HepG2 (cell line): ENCODE data around the gene ROM1. TPM values are rescaled to one million over a fixed set of nuclear protein-coding genes. Genes with fewer than 3 reads are reported as not detected.

Experiments
- ARID3A ChIP-seq: IDR thresholded peaks from 2 replicates; pipeline ENCODE4 v1.6.1; 2012; ENCODE audit warnings: low read depth, low read length, improper control_type of control experiment
- DMAP1 ChIP-seq: IDR thresholded peaks from 2 replicates; pipeline ENCODE4 v1.6.1; 2016
- E2F2 ChIP-seq: sonication (generic); formaldehyde crosslinking; IDR thresholded peaks from 2 replicates; pipeline ENCODE4 v1.4.0; 2020; ENCODE audit warnings: missing genetic modification reagents, borderline replicate concordance
- GMEB2 ChIP-seq: IDR thresholded peaks from 2 replicates; pipeline ENCODE4 v1.6.1; 2016; ENCODE audit warnings: missing biosample characterization, missing genetic modification reagents, low read depth
- MAFG ChIP-seq: sonication (generic); formaldehyde crosslinking; IDR thresholded peaks from 2 replicates; pipeline ENCODE4 v1.5.1; 2020; ENCODE audit warnings: mild to moderate bottlenecking, missing genetic modification reagents
- MTF2 ChIP-seq: sonication (generic); formaldehyde crosslinking; IDR thresholded peaks from 2 replicates; pipeline ENCODE4 v1.5.0; 2020; ENCODE audit warnings: missing genetic modification reagents, borderline replicate concordance
- MXI1 ChIP-seq: IDR thresholded peaks from 3 replicates; pipeline ENCODE4 v1.6.1; 2012; ENCODE audit warnings: low read depth, low read length, inconsistent platforms, borderline replicate concordance
- POGK ChIP-seq: sonication (generic); formaldehyde crosslinking; conservative IDR thresholded peaks from 2 replicates; pipeline ENCODE4 v1.8.0; 2022; ENCODE audit warnings: mild to moderate bottlenecking, moderate library complexity, missing genetic modification reagents
- POLR2A ChIP-seq, 2 experiments: IDR thresholded peaks; 2 replicates each; pipeline ENCODE4 v1.6.1; 2011; ENCODE audit warnings: low read depth in 2 of 2, low read length in 2 of 2, mild to moderate bottlenecking in 1 of 2, moderate library complexity in 1 of 2; ENCODE audit not compliant: insufficient read depth in 1 of 2
- PRDM4 ChIP-seq: sonication (generic); formaldehyde crosslinking; IDR thresholded peaks from 2 replicates; pipeline ENCODE4 v1.9.0; 2021; ENCODE audit warnings: missing genetic modification reagents, borderline replicate concordance
- SNRNP70 ChIP-seq: fragments of 200-400 bp; formaldehyde crosslinking; IDR thresholded peaks from 2 replicates; pipeline ENCODE4 v1.6.1; 2017; ENCODE audit warnings: mild to moderate bottlenecking, low read depth, low read length, moderate library complexity
- TFE3 ChIP-seq: IDR thresholded peaks from 2 replicates; pipeline ENCODE4 v1.6.1; 2016
- ZBTB21 ChIP-seq: sonication (generic); formaldehyde crosslinking; IDR thresholded peaks from 2 replicates; pipeline ENCODE4 v1.4.0; 2020; ENCODE audit warnings: missing genetic modification reagents
- ZBTB38 ChIP-seq: sonication (generic); formaldehyde crosslinking; IDR thresholded peaks from 2 replicates; pipeline ENCODE4 v1.5.1; 2020; ENCODE audit warnings: mild to moderate bottlenecking, missing genetic modification reagents
- ZC3H13 ChIP-seq: sonication (generic); formaldehyde crosslinking; IDR thresholded peaks from 2 replicates; pipeline ENCODE4 v1.8.1; 2023; ENCODE audit warnings: mild to moderate bottlenecking, missing genetic modification reagents, moderate library complexity
- ZNF451 ChIP-seq: sonication (generic); formaldehyde crosslinking; IDR thresholded peaks from 2 replicates; pipeline ENCODE4 v1.5.0; 2020; ENCODE audit warnings: mild to moderate bottlenecking, missing genetic modification reagents
- ZNF7 ChIP-seq: IDR thresholded peaks from 2 replicates; pipeline ENCODE4 v1.6.1; 2016; ENCODE audit warnings: missing biosample characterization, missing genetic modification reagents
- ZNF740 ChIP-seq: sonication (generic); formaldehyde crosslinking; IDR thresholded peaks from 2 replicates; pipeline ENCODE4 v1.4.0; 2020; ENCODE audit warnings: missing genetic modification reagents
- polyA plus RNA-seq, 8 experiments: library from polyadenylated mRNA; depleted of rRNA in 3 of 8; stranded (reverse) in 7 of 8; unstranded in 1 of 8; fragments of >200 nt; fragmentation: Illumina TruSeq in 4 of 8; extraction: Trizol in 4 of 8; gene quantifications; 2 replicates each; pipeline versions ENCODE4 v1.2.1 to v1.2.3, GENCODE V29; 2011 to 2016; ENCODE audit warnings: low read depth in 4 of 8, missing spikeins in 1 of 8, mixed read lengths in 1 of 8; ENCODE audit not compliant: insufficient read depth in 1 of 8
- total RNA-seq, 5 experiments: library from RNA; depleted of rRNA; stranded (reverse); fragments of >200 nt; fragmentation: Illumina TruSeq; extraction: Trizol; gene quantifications; 2 replicates each; pipeline ENCODE4 v1.2.3, GENCODE V29; 2016; ENCODE audit warnings: low read depth in 1 of 5

ROM1 gene
- total and polyA plus RNA-seq, 2 of the 13 experiments (the other 11 are each of a cell fraction or from before 2014, with no cell fraction given) = 1.2 to 2.4 TPM

- TF ChIP-seq MXI1 (peak; percentile 95; the same call in 2 of the 3 replicates), GMEB2 (peak; percentile 55), PRDM4 (CRISPR knock-in tag) (no peak), ZNF7 (CRISPR knock-in tag) (no peak), TFE3 (CRISPR knock-in tag) (0 out of 2 replicates have a peak, but pooled peaks have one; percentile 24), ZNF451 (no peak), E2F2 (CRISPR knock-in tag) (no peak; the same call in 1 of the 2 replicates), ARID3A (no peak), ZBTB38 (CRISPR knock-in tag) (peak; percentile 33; the same call in 1 of the 2 replicates), POGK (CRISPR knock-in tag) (no peak; the same call in 1 of the 2 replicates), ZBTB21 (CRISPR knock-in tag) (no peak), ZC3H13 (CRISPR knock-in tag) (peak; percentile 100), MTF2 (CRISPR knock-in tag) (no peak), POLR2A (IDR thresholded peaks at IDR 0.05; ENCODE audit: insufficient read depth in 1 of 2, low read depth in 2 of 2, low read length in 2 of 2) (peak; percentile 92 to 95), SNRNP70 (no peak), ZNF740 (no peak), DMAP1 (CRISPR knock-in tag) (peak; percentile 90), MAFG (CRISPR knock-in tag) (no peak)
These were observed 33.1 kb downstream of the ROM1 start, which contains the start of gene GANAB (continued) for GRCh38 chr11:62645946-62646824.
